ENCODE measurements around the gene PPP1R13B.

The PPP1R13B gene

DNA sequence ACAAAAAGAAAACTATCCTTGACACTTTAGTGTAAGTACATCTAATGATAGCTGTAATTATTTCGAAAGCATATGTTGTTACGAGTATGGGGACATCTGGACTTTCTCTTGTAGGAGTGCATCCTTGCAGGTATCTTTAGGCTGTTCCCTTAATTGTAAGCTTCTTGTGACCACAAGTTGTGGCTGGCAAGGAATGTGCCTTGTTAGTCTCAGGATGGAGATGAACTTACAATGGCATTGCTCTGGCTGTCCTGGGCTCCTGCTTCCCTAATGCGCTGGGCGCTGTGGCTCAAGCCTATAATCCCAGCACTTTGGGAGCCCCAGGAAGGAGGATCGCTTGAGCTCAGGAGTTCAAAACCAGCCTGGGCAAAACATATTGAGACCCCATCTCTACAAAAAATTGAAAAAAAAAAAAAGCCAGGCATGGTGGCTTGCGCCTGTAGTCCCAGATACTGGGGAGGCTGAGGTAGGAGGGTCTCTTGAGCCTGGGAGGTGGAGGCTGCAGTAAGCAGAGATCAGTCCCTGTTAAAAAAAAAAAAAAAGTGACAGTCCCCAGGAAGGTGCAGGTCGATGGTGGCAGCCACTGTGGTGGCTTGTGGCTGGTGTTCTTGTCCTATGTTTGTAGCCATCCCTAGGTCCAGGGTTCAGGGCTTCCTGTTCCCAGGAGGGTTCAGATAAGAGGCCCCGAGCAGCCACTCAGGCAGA lies 23.7 kb upstream of the PPP1R13B start:
- no peak overlapping the region for H2BK5ac ChIP-seq (ENCODE audit: low read length)
- no peak overlapping the region for H2BK120ac ChIP-seq (ENCODE audit: low read depth, low read length)
- H2BK15ac ChIP-seq (ENCODE audit: low read length), result peak overlapping the region; percentile 90
- no peaks in the 10 kb centered on the region for H3K9me3 ChIP-seq (replicated peaks in 1 of 2; ENCODE audit: control insufficient read depth in 2 of 2, insufficient read depth in 1 of 2, low read depth in 1 of 2, low read length in 2 of 2)
- no peak overlapping the region for H3K14ac ChIP-seq (ENCODE audit: low read length)
- no peak overlapping the region for H3K27ac ChIP-seq (replicated peaks; ENCODE audit: low read length)
- peak overlapping the region; percentile 98 for H3K18ac ChIP-seq (ENCODE audit: low read length)
- no peaks in the 10 kb centered on the region for H3K36me3 ChIP-seq (replicated peaks in 1 of 2; ENCODE audit: control insufficient read depth in 2 of 2, insufficient read depth in 2 of 2, low read length in 2 of 2)
- H2AFZ ChIP-seq (ENCODE audit: low read length), result peak overlapping the region; percentile 29
- no peak overlapping the region for H3K9ac ChIP-seq (ENCODE audit: low read depth, low read length, poor library complexity)
- no peak overlapping the region for H4K8ac ChIP-seq (ENCODE audit: low read depth, low read length)
- WGBS, 2 donors (ENCODE audit: extremely low coverage in 2 of 2, insufficient read length in 2 of 2, insufficient replicate concordance in 1 of 2), result no CpG with 5 or more reads among the region's 8 CpGs
- peaks cover 0 to 17% of the 10 kb centered on the region in 2 donors for H3K4me1 ChIP-seq (ENCODE audit: control insufficient read depth in 2 of 2, insufficient read depth in 1 of 2, low read depth in 1 of 2, low read length in 2 of 2)
- H2BK12ac ChIP-seq (ENCODE audit: low read length), result peak overlapping the region; percentile 4
- H3K23ac ChIP-seq (ENCODE audit: low read depth, low read length, poor library complexity), result no peak overlapping the region
- no peak overlapping the region for H3K4me3 ChIP-seq (ENCODE audit: low read length in 2 of 2)
- no peak overlapping the region for H3K4ac ChIP-seq (ENCODE audit: low read length)
- peak overlapping the region; percentile 59 for H4K91ac ChIP-seq (ENCODE audit: low read depth, low read length, poor library complexity)
- no peaks in the 10 kb centered on the region for H3K79me1 ChIP-seq (ENCODE audit: low read depth, low read length)
- no peaks in the 10 kb centered on the region for H3K27me3 ChIP-seq (ENCODE audit: control insufficient read depth in 3 of 3, insufficient read depth in 3 of 3, low read depth in 1 of 3, low read length in 3 of 3)
- H3K4me2 ChIP-seq (ENCODE audit: insufficient read depth, low read length, poor library complexity, severe bottlenecking), result no peak overlapping the region
- H2AK5ac ChIP-seq (ENCODE audit: low read depth, low read length), result peak overlapping the region; percentile 97
- DNase-seq (ENCODE audit: low spot score), result no peak

DNA sequence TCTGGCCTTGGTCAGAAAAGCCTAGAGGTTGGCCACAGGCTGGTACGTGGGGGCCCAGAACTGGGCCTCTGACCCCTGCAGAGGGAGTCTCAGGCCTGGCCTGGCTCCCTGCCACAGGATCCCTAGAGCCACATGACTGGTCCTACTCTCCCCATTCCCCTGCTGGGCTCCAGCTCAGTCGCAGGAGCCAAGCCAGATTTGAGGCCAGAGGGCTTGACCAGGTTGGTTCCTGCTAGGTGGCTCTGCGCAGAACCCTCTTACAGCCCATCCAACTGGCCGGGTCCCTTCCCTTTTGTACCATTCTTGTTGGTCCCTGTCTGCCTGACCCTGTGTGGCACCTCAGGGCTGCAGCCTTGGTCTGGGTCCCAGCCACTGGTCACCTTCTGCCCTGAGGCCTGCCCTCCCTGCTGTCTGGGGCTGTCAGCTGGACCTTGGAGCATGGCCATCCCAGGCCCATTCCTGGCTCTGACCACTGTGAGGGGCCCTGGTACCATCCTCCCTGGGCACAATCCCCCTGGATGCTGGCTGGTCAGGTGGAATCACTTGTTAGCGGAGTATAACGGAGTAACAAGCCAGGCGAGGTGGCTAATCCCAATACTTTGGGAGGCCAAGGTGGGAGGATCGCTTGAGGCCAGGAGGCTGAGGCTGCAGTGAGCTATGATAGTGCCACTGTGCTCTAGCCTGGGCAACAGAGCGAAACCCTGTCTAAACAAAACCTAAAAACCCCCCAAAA lies 22.9 kb upstream of the PPP1R13B start:
- H3K4me2 ChIP-seq (ENCODE audit: insufficient read depth, low read length, poor library complexity, severe bottlenecking), result no peak overlapping the region
- H2BK12ac ChIP-seq (ENCODE audit: low read length), result no peak overlapping the region
- no peak overlapping the region for H3K23ac ChIP-seq (ENCODE audit: low read depth, low read length, poor library complexity)
- peak overlapping the region; percentile 74 for H2AFZ ChIP-seq (ENCODE audit: low read length)
- H2BK15ac ChIP-seq (ENCODE audit: low read length), result peak overlapping the region; percentile 6
- H3K79me1 ChIP-seq (ENCODE audit: low read depth, low read length), result no peaks in the 10 kb centered on the region
- no peak overlapping the region for H2BK120ac ChIP-seq (ENCODE audit: low read depth, low read length)
- H2BK5ac ChIP-seq (ENCODE audit: low read length), result no peak overlapping the region
- H3K14ac ChIP-seq (ENCODE audit: low read length), result no peak overlapping the region
- no peak overlapping the region for H4K8ac ChIP-seq (ENCODE audit: low read depth, low read length)
- H3K18ac ChIP-seq (ENCODE audit: low read length), result no peak overlapping the region
- H3K27me3 ChIP-seq (ENCODE audit: control insufficient read depth in 3 of 3, insufficient read depth in 3 of 3, low read depth in 1 of 3, low read length in 3 of 3), result no peaks in the 10 kb centered on the region
- H3K27ac ChIP-seq (replicated peaks; ENCODE audit: low read length), result no peak overlapping the region
- no peak overlapping the region for H3K4ac ChIP-seq (ENCODE audit: low read length)
- H2AK5ac ChIP-seq (ENCODE audit: low read depth, low read length), result no peak overlapping the region
- H4K91ac ChIP-seq (ENCODE audit: low read depth, low read length, poor library complexity), result no peak overlapping the region
- no peaks in the 10 kb centered on the region for H3K9me3 ChIP-seq (replicated peaks in 1 of 2; ENCODE audit: control insufficient read depth in 2 of 2, insufficient read depth in 1 of 2, low read depth in 1 of 2, low read length in 2 of 2)
- H3K36me3 ChIP-seq (replicated peaks in 1 of 2; ENCODE audit: control insufficient read depth in 2 of 2, insufficient read depth in 2 of 2, low read length in 2 of 2), result no peaks in the 10 kb centered on the region
- DNase-seq (ENCODE audit: low spot score), result no peak
- H3K4me1 ChIP-seq (ENCODE audit: control insufficient read depth in 2 of 2, insufficient read depth in 1 of 2, low read depth in 1 of 2, low read length in 2 of 2), result peaks cover 0 to 17% of the 10 kb centered on the region in 2 donors
- no CpG with 5 or more reads among the region's 9 CpGs for WGBS, 2 donors (ENCODE audit: extremely low coverage in 2 of 2, insufficient read length in 2 of 2, insufficient replicate concordance in 1 of 2)
- no peak overlapping the region for H3K9ac ChIP-seq (ENCODE audit: low read depth, low read length, poor library complexity)
- no peak overlapping the region for H3K4me3 ChIP-seq (ENCODE audit: low read length in 2 of 2)

DNA sequence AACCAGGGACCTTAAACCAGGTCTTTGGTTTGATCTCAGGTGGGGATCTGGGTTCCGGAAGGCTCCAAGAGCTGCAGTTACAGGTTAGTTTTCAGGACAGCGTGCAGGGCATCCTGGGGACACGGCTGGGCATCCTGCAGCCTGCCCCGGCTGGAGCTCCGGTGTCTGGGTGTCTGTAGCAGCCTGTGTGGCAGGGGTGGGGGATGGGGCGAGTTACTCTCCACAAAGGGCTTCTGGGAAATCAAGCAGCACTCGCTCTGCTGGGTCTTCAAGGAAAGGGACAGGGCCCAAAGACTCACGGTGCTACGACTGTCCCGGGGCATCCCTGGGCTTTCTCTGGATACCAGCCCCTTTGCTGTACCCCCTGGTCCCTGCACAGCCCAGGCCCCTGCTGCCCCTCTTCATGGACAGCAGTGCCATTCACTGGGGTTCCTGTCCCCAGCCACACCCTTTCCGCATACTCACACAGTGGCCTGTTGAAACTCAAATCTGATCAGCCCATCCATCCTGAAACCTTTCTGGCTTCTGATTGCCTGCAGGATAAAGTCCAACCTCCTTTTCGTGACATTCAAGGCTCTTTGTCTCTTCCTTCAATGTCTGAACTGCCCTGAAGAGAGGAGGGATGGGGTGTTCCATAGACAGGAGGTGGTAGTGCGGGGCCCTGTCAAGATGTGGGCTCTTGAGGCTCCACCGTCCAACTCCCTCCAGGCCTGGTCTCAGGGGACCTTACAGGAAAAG lies 22.2 kb upstream of the PPP1R13B start:
- H3K18ac ChIP-seq (ENCODE audit: low read length), result peak overlapping the region; percentile 52

More for the DNA sequence above, 22.2 kb upstream of the PPP1R13B start:
- Histone ChIP-seq H4K8ac (ENCODE audit: low read depth, low read length) (no peak overlapping the region), H3K4me3 (ENCODE audit: low read length in 2 of 2) (no peak overlapping the region), H3K9me3 (replicated peaks in 1 of 2; ENCODE audit: control insufficient read depth in 2 of 2, insufficient read depth in 1 of 2, low read depth in 1 of 2, low read length in 2 of 2) (no peaks in the 10 kb centered on the region), H3K4me2 (ENCODE audit: insufficient read depth, low read length, poor library complexity, severe bottlenecking) (no peak overlapping the region), H2BK12ac (ENCODE audit: low read length) (peak overlapping the region; percentile 22), H3K79me1 (ENCODE audit: low read depth, low read length) (no peaks in the 10 kb centered on the region), H3K4ac (ENCODE audit: low read length) (peak overlapping the region; percentile 37), H3K27me3 (ENCODE audit: control insufficient read depth in 3 of 3, insufficient read depth in 3 of 3, low read depth in 1 of 3, low read length in 3 of 3) (no peaks in the 10 kb centered on the region), H2AK5ac (ENCODE audit: low read depth, low read length) (peak overlapping the region; percentile 86), H3K27ac (replicated peaks; ENCODE audit: low read length) (no peak overlapping the region), H2BK5ac (ENCODE audit: low read length) (peak overlapping the region; percentile 77), H3K36me3 (replicated peaks in 1 of 2; ENCODE audit: control insufficient read depth in 2 of 2, insufficient read depth in 2 of 2, low read length in 2 of 2) (no peaks in the 10 kb centered on the region), H4K91ac (ENCODE audit: low read depth, low read length, poor library complexity) (no peak overlapping the region), H2AFZ (ENCODE audit: low read length) (peak overlapping the region; percentile 74), H3K4me1 (ENCODE audit: control insufficient read depth in 2 of 2, insufficient read depth in 1 of 2, low read depth in 1 of 2, low read length in 2 of 2) (peaks cover 0 to 17% of the 10 kb centered on the region in 2 donors), H3K9ac (ENCODE audit: low read depth, low read length, poor library complexity) (no peak overlapping the region), H2BK120ac (ENCODE audit: low read depth, low read length) (no peak overlapping the region), H2BK15ac (ENCODE audit: low read length) (peak overlapping the region; percentile 6), H3K23ac (ENCODE audit: low read depth, low read length, poor library complexity) (no peak overlapping the region), H3K14ac (ENCODE audit: low read length) (no peak overlapping the region)
- WGBS, 2 donors (ENCODE audit: extremely low coverage in 2 of 2, insufficient read length in 2 of 2, insufficient replicate concordance in 1 of 2), result no CpG with 5 or more reads among the region's 14 CpGs
- DNase-seq (ENCODE audit: low spot score), result no peak
